ENCODE results near the gene SLC39A11. TPM values are rescaled to one million over a fixed set of nuclear protein-coding genes. Genes with fewer than 3 reads are reported as not detected.

SLC39A11 gene
- total RNA-seq, 1 experiment from 2014 or later: 46.4 TPM

- ChIA-PET RAD21 (ENCODE audit: low non-redundant PET in 1 of 2, low total read pairs in 2 of 2, uncharacterized antibody in 2 of 2, unreplicated experiment in 2 of 2) (no interaction called here), POLR2A (no interaction called here), CTCF (no interaction called here)
- no peaks in the 10 kb centered on the region for H3K36me3 ChIP-seq (ENCODE audit: control insufficient read depth in 1 of 2, insufficient read depth in 2 of 2, low read length in 2 of 2)
- H2AFZ ChIP-seq (ENCODE audit: low read depth, low read length, poor library complexity, severe bottlenecking): no peak overlapping the region
- H3K9ac ChIP-seq (ENCODE audit: low read length): no peak overlapping the region
- DNase-seq (ENCODE audit: low read depth, low spot score) (no peak), ATAC-seq (no peak)
- H3K9me3 ChIP-seq (ENCODE audit: control insufficient read depth in 1 of 2, insufficient read depth in 1 of 2, low read depth in 1 of 2, low read length in 2 of 2): no peaks in the 10 kb centered on the region
- H3K4me3 ChIP-seq (replicated peaks in 1 of 2; ENCODE audit: low read depth in 1 of 2, low read length in 2 of 2): no peak overlapping the region
- no peak overlapping the region for H3K4me2 ChIP-seq (ENCODE audit: low read length)
- intact Hi-C loops (cut with micrococcal nuclease): no loop called here
- no peak overlapping the region for H3K27ac ChIP-seq (ENCODE audit: low read depth, low read length)
- no TSS peak for BruUV-seq (replicated peaks)
- no peaks in the 10 kb centered on the region for H3K27me3 ChIP-seq (ENCODE audit: insufficient read depth, low read length)
- TF ChIP-seq SP1 (IDR thresholded peaks at IDR 0.05; ENCODE audit: low read depth) (no peak), TCF7L2 (IDR thresholded peaks at IDR 0.05; ENCODE audit: borderline replicate concordance, extremely low read depth, insufficient read depth, insufficient read length) (no peak), EGR1 (IDR thresholded peaks at IDR 0.05; ENCODE audit: low read depth) (no peak), CBX3 (IDR thresholded peaks at IDR 0.05; ENCODE audit: low read depth) (no peak), SRF (IDR thresholded peaks at IDR 0.05; ENCODE audit: low read depth) (no peak), MAX (IDR thresholded peaks at IDR 0.05) (no peak), POLR2AphosphoS5 (IDR thresholded peaks at IDR 0.05; ENCODE audit: low read depth, low read length) (no peak), SIN3A (IDR thresholded peaks at IDR 0.05; ENCODE audit: low read depth) (no peak), ZNF274 (IDR thresholded peaks at IDR 0.05; ENCODE audit: low read depth, low read length) (no peak), CEBPB (IDR thresholded peaks at IDR 0.05; ENCODE audit: low read depth) (no peak), ATF3 (IDR thresholded peaks at IDR 0.05) (no peak), ELF1 (IDR thresholded peaks at IDR 0.05; ENCODE audit: borderline replicate concordance, low read depth) (no peak), REST (IDR thresholded peaks at IDR 0.05; ENCODE audit: low read depth) (no peak), FOSL1 (IDR thresholded peaks at IDR 0.05; ENCODE audit: low read depth) (no peak), RAD21 (IDR thresholded peaks at IDR 0.05; ENCODE audit: low read depth) (no peak), JUND (IDR thresholded peaks at IDR 0.05) (no peak), POLR2A (IDR thresholded peaks at IDR 0.05; ENCODE audit: borderline replicate concordance, extremely low read depth, insufficient read depth, insufficient read length) (no peak)
- no peaks in the 10 kb centered on the region for H3K9me2 ChIP-seq (ENCODE audit: insufficient read depth)
- H4K20me1 ChIP-seq (ENCODE audit: insufficient read depth): no peaks in the 10 kb centered on the region
- H3K4me1 ChIP-seq (ENCODE audit: control insufficient read depth in 1 of 2, insufficient read depth in 2 of 2, low read length in 2 of 2): peaks cover 18 to 28% of the 10 kb centered on the region in 2 experiments
- H3K79me2 ChIP-seq (ENCODE audit: insufficient read depth, low read length): no peaks in the 10 kb centered on the region
Measured at GRCh38 chr17:72900654-72900971, 191.9 kb downstream of the SLC39A11 start.
